ENCODE measurements around the gene RETREG3.
"Not testable (repeated sequence)": the region's sequence is repeated elsewhere in the genome, so short reads cannot be mapped to it uniquely, and the experiment has no call there.

Gene RETREG3

DNA sequence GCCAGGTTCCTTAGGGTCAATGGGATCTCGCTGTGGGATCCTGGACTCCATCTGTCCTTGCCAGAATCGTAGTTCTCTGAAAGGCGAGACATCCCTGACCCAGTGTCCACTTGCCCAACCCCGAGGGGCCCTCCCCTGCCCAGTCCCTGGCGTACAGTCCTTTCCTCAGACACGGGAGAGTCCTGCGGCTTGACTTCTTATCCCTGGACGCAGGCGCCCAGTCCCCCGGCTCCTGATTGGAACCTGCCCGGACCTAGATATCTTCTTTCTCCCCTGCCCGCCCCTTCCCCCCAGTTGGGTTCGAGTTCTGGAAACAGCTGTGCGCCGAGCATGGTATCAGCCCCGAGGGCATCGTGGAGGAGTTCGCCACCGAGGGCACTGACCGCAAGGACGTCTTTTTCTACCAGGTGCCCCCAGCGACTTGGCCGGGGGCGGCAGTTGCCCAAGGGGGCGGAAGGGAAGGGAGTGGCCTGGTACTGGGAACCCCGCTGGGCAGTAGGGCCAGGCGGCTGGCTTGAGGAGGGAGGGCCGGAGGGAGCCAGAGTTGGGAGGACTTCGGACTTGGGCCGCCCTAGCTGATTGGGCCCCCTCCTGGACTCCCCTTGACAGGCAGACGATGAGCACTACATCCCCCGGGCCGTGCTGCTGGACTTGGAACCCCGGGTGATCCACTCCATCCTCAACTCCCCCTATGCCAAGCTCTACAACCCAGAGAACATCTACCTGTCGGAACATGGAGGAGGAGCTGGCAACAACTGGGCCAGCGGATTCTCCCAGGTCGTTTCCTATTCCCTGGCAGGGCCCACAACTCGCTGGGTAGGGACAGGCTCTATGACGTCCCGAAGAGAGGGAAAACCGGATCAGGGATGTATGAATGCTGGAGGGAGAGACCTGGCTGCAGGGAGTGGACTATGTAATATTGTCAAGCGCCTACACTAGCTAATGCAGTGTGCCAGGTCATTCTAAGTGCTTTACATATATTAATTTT, 934 bp upstream of the RETREG3 start:
- DNase-seq, result not testable (repeated sequence)

DNA sequence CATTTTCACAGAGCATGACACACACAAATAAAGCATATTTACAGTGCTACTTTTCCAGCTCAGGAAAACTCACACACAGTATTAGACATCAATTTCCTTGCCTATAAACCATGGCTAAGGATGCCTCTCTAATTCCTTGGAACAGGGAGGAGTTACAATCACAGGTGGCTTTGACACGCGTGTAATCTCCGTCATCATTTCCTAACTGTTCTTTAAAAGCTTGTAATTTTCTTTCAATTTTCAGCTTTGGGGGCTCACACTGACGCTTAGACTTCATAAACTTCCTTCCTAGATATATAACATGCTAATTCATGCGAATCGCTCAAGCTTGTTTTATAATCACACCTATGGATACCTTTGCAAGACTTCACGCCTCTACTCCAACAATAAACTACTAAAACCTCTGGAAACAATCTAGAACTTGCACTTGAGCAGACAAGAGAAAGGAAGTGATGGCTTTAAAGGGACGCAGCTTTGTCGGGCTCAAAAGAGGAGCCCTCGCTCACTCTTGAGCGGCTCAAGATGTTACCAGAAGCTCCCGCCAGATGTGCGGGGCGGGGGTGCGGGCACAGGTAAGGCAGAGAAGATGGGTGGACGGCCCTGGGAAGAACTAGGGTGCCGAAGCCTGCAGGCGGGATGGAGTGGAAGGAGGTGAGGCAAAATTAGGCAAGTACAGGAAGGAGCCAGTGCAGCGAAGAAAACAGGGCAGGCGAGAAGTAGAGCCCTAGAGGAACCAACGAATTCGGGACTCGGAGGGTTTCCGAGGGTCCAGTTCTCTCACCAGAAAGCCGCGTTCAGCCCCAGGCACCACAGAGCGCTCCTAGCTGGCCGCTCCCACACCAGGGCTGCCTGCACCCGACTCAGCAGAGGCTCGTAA, 631 bp downstream of the RETREG3 start:
- DNase-seq, result no peak

DNA sequence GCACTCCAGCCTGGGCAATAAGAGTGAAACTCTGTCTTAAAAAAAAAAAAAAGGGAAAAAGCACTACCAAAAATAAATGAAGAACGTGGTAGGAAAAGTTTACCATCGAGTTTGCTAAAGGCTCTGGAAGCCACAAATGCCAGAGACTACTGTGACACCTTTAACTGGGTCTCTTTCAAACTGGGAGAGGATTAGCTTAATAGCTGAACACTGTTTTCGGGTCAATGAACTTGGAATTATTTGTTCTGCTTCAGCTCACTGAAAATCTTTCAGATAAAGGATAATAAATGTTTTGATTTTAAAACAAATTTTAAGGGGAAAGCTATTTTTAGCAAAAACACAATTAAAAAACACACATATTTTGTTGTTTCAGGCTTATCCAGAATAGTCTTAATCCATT, 1.4 kb downstream of the RETREG3 start:
- no peak for DNase-seq

DNA sequence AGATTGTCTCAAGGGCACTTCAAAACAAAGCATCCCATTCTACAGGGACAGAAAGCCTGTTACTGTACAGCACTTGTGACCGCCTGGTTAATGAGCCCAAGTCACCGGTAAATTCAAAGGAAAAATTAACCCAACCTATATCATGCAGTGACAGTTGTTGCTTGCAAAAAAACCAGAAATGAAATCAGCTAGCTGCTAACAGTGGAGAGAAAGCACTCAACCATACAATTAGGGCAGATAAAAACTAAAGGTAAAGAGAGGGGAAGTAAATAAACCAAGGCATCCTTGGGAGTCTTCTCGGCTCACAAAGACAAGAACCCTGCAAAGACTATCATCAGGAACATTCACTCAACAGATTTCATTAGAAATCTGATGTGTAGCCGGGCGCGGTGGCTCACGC, 5.9 kb downstream of the RETREG3 start:
- DNase-seq, result no peak

DNA sequence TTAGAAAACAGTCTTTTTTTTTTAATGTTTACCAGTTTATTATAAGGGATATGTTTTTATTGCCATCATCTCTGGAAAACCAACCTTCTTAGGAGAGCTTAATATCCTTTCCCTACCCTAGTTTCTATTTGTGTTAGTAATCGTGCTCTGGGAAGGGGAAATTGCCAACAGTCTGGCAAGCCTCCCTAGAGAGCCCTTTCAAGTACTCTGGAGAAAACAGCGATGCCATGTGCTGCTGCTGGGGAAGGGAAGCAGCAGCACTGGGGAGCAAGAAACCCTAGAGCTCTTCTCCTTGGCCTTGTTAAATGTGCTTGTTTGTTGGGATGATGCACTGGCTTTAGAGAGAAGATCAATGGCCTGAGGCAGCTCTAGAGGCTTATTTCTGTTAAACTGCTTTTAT, 10.3 kb downstream of the RETREG3 start:
- DNase-seq, result no peak

DNA sequence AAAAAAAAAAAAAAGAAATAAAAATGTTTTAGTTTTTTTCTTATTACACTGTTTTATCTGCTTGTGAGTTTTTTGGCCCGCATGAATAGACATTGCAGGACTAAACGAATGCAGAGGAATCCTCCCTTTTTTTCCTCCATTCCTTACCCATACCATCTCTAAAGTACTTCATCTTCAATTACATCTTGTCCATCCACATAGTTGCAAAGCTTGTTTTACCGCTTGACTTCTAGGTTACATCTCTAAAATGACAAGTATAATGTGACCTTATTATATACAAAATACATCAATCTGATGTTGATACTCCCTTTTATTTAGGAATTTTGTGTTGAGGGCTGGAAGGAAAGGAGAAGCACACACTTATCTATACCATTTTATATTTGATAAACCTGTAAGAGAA, 12.8 kb downstream of the RETREG3 start:
- DNase-seq, result no peak

DNA sequence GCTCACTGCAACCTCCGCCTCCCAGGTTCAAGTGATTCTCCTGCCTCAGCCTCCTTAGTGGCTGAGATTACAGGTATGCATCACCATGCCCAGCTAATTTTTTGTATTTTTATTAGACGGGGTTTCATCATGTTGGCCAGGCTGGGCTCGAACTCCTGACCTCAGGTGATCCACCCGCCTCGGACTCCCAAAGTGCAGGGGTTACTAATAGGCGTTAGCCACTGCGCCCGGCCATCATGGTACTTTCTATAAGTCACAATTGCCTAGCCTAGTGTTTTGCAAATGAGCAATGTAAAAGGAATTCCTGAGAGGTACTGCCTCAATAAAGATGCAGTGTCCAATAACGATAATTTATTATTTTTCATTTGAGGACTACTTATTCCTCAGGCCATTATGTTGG, 17.8 kb downstream of the RETREG3 start:
- DNase-seq, result no peak

DNA sequence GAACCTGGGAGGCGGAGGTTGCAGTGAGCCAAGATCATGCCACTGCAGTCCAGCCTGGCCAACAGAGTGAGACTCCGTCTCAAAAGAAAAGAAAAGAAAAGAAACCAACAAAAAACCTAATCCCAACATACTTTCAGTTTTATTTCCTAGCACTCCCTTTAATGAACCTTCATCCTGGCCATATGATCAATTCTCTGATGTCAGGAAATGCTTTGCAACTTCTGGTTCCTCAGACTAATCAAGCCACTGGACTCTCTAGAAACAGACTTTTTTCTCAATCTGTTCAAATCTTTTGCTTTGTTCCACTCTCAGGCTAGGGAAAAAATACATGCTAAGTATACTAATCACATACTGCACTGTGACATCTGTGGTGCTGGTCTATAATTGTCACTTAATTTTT, 18.3 kb downstream of the RETREG3 start:
- DNase-seq, result no peak

DNA sequence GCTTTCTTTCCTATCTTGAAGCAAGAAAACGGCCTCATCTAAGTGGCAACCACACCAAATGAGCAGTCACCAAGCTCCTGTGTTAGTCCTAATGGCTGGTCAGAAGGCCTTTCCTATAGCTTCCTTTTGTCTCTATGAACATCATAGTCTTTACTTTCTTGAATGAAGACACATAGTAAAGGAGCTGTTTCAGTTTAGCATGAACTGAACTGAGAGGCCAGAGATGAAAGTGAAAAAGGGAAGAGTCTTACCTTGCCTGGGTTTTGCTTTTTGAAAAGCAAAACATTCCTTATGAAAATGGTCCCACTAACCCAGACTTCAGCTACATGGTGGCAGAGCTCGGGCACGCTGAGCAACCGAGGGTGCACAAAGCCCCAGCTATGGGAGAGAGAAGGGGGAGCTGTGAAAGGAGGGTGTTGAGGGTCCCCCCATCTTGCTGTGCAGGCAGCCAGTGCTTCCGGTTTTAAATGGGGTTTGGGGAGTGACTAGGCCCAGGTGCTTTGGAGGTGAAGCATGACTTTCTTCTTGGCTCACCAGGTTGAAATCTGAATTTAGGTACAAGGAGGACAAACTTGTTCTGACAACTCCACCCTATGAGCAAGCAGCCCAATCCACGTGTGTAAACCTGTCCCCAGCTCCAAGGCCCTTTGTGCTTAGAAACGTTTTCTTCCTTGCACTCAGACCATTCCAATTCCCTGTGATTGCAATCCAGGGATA, 22.5 kb downstream of the RETREG3 start:
- DNase-seq, result no peak

DNA sequence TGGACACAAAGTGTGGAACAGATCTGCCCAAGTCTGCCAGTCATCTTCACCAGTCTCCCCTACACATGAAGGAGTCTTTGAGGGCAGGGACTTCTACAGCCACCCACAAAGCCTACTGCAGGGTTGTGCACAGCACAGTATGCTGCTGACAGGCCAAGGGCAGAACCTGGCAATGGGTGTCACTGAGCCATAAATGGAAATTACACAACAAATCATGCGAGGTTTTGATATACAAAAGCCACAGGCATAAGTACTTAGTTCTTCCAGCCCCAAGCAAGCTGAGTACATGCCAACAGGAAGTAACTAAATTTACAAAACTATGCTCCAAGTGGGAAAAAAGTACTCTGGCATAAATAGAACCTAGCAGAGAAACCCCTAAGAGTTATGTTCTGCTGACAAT, 23.8 kb downstream of the RETREG3 start:
- DNase-seq, result no peak

DNA sequence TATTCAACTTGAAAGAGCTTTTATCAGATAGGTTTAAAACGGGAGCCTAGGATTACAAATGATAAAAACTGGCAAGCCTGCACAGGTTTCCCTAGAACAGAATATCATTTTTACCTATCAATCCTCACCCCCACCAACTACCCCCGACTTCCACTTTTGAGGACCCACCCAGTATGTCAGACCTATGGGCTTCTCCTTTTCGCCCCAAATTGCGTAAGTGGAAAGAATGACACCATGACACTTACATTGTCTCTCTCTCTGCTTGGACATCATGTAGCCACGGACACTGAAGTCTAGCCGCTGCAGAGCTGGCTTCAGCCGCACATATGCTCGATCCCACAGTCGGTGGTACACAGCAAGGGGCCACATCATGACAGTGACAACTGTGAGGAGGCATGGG, 24.3 kb downstream of the RETREG3 start:
- DNase-seq, result no peak

DNA sequence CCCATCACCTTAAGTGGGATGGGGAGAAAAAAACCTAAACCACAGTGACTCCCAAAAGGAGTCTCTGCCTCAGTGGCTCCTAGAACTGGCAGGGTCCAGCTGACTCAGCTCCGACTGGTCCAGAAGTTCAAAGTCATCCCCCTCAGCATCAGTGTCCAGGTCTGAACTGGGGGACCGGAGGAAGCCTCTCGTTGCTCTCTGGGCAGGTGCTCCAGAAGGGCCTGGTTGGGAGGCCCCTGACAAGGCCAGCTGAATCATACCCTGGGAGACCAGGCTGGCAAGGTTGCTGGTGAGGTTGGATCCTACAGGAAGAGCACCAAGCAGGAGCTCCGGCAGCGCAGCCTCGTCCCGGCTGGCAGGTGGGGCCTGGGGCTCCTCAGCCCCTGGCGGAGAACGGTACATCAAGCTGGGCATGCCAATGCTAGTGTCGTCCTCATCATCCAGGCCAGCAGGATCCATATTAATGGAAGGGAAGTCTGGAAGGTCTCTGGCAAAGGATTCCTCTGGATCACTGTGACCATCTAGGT, 27.4 kb downstream of the RETREG3 start:
- DNase-seq, result no peak

DNA sequence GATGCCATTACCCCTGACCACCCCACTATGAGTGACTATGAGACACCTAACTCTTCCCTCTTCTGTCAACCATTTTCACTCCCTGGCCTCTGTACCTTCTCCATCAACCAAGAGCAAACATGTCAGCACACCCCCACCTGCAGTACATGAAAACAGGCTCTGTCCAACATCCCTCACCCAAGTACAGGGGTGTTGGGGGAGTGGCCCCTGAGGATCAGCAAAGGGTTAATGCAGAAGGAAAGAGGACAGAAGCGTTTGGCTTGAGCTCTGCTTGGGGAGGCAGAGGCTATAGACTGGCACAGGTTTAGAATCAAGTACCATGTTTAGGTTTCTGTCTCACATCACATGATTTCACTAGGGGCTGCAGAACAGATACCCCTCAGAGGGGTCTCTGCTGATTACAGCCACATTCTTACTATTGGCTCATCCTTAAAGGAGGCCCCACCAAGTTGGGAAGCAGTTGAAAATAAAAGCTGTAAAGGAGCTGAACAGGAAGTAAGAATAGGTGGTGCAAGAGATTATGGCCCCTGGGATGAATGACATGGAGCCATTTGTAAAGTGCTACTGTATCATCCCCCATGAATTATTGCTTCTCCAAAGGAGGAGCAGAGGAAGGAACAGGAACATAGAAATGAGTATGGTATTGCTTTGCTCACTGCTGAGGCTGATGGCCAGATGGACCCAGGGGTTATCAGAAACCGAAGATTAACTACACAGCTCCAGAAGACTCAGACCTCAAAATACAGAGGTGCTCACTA, 29.2 kb downstream of the RETREG3 start:
- DNase-seq, result no peak

DNA sequence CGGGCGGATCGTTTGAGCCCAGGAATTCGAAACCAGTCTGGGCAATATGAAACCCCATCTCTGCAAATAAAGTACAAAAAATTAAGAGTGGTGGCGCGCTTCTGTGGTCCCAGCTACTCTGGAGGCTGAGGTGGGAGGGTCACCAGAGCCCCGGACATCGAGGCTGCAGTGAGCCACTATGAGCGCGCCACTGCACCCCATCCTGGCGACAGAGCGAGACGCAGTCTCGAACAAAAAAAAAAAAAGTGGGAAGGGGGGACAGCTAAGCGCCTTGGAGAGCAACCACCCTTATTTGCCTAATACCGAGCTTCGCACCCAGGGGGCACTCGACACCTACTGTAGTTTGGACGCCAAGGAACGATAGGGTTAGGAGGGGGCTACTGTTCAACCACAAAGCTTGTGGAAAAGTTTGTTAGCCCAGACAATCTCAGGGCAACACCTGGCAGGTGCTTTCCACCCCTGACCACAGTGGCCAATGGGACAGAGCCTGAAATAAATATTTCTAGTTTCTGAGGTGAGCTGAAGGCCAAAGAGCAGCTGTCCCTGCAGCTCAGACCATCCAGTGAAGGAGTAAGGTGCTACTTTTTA, 30.8 kb downstream of the RETREG3 start:
- DNase-seq, result peak; percentile 66

DNA sequence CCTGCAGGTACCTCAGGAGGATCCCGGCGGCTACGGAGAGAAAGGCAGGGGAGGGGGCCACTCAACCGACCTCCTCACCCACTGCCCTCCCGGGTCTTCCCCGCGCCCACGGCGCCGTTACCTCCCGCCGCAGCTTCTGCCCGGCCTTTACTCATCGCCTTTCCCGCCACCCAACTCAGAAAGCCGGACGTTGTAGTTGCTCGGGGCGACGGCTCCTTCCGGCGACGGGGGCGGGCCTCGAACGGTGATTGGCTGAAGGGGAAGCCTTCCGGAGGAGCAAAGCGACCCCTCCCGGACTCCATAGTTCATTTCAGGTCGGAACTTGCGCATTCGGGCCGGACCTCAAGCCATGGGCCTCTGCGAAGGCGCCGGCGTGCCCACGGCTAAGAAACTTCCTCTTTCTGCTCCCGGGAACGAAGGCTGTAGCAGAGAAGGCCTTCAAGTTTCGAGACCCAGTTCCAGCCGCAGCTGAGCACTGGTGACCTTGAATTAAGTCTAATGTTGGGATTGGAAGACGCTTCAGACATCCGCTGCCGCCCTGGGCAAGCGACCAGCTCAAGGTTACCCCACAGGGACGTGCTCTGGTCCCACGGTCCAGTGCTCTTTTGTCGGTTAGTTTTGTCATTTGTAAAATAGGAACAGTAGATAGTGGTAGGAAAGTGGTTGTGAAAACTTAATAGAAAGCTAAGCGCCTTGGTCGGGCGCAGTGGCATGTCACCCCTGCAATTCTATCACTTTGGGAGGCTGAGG, 31.5 kb downstream of the RETREG3 start, which contains the start of gene PSMC3IP:
Gene PSMC3IP, minus strand, starts transcription at position 198 of the 750 bp plus-strand sequence. Its CDS starts 43 bp downstream, at position 155.
- peak; percentile 92 for DNase-seq

DNA sequence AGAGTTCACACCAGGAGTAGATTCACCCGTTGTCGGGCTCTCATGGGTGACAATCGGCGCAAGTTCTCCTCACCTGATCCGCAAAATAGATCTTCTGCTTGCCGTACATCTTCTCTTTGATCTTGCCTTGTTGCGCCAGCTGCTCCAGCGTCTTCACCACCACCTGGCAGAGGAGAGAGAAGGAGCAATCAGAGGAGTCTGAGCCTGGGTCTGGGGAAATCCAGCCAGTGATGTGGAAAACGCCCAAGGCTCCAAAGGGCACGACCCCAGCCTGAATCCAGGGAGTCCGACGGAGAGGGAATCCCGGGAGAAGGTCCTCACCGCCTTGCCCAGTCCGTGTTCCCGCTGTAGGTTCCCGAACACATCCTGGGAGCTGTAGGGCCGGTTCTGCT, 32.0 kb downstream of the RETREG3 start:
- DNase-seq, result no peak

DNA sequence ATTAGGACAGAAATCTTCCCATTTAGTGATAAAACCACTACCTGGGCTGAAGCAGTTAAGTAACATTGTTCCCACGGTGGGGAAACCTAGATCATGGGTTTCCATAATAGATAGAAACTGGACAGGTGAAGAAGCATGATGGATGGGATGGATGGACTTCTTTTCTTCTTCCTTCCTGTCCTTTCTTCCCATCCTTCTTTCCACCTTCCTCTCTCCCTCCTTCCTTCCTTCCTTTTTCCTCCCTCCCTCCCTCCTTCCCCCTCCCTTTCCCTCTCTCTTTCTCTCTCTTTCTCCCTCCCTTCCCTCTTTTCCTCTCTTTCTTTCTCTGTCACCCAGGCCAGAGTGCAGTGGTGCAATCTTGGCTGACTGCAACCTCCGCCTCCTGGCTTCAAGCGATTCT, 34.7 kb downstream of the RETREG3 start:
- DNase-seq, result no peak

DNA sequence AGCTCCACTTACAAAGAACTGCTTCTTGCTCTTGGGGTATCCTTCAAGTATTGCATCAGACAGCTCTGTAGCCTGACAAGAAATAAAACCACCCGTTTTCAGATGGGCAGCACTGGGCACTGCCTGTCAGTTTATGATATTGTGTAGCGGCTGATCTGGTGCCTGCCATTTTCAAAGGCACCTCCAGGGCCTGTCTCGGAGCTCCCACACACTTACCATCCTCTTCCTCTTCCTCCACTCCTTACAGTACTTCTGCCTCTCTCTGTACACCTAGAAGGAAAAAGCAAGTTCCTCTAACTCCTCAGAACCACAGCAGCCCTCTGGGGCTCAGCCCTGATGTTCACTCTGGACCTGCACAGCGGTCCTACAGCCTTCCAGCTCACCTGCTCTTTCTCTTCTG, 36.1 kb downstream of the RETREG3 start:
- no peak for DNase-seq

DNA sequence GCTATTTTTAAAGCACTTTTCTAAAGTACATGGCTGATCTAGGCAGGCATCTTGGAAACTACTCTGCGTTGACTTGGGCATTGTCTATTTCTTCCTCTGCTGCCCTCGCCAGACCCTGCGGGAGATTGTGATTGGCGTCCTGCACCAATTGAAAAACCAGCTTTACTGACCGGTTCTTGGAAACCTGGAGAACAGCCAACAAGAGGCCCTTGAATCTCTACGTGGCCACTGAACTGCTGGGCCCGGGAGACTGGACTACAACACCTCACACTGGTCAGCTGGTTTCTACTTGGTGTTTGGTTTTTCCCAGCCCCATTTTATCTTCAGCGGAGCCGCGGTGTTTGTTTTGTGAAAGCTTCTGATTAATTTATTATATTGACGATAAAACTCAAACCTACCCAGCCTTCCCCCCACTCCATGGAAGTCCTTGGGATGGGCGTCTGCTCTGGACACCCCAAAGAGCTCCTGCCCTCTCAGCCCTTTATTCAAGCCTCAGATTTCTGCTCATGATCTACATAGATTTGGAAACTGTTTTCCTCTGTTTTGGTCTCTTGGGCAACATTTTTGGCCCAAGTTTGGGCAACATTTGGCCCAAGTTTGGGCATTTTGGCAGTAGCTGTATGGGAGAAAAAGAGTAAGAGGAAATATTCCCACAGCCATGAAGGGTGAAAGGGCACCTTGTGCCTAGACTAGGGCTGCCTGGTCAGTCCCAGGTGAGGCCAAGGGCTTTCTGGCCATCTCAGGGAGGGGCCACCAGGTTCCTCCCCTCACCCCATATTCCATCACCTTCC, 37.5 kb downstream of the RETREG3 start:
- no peak for DNase-seq

All from CD4-positive, alpha-beta T cell treated with Interleukin-15 for 1 hour (primary cell).